Choroid plexus epithelial cell (primary cell): ENCODE measurements around the gene GAP43.

Experiments used
- DNase-seq: peaks from one replicate; pipeline ENCODE4 v3.0.0-alpha.2; 2010; ENCODE audit warnings: low read depth
- H3K4me3 ChIP-seq: 2 replicates; pipeline ENCODE4 v1.5.1; 2011; ENCODE audit warnings: low read depth, mild to moderate bottlenecking, control low read depth, low read length, moderate library complexity
- CTCF ChIP-seq: conservative IDR thresholded peaks from 2 replicates; pipeline ENCODE4 v1.5.1; 2011; ENCODE audit warnings: low read depth, mild to moderate bottlenecking, control low read depth, inconsistent platforms, low read length, moderate library complexity

Gene GAP43

GRCh38 chr3:115659253-115660220 is 36.2 kb downstream of the GAP43 start:
- peak; percentile 50 for DNase-seq
- no peak overlapping the region for H3K4me3 ChIP-seq
- no peak for TF ChIP-seq CTCF

- H3K4me3 ChIP-seq: no peak overlapping the region
- no peak for TF ChIP-seq CTCF
- DNase-seq: no peak
Observed at GRCh38 chr3:115660646-115661337, 37.5 kb downstream of the GAP43 start.

GRCh38 chr3:115662356-115662755 is 39.0 kb downstream of the GAP43 start:
- H3K4me3 ChIP-seq: no peak overlapping the region
- no peak for TF ChIP-seq CTCF
- no peak for DNase-seq

GRCh38 chr3:115663414-115663813 is 40.1 kb downstream of the GAP43 start:
- H3K4me3 ChIP-seq: no peak overlapping the region
- TF ChIP-seq CTCF: no peak

GRCh38 chr3:115666081-115666480 is 42.8 kb downstream of the GAP43 start:
- H3K4me3 ChIP-seq: no peak overlapping the region
- no peak for TF ChIP-seq CTCF
- DNase-seq: no peak

More at GRCh38 chr3:115663414-115663813, 40.1 kb downstream of the GAP43 start:
- no peak for DNase-seq

GRCh38 chr3:115666920-115667737 is 43.8 kb downstream of the GAP43 start:
- no peak overlapping the region for H3K4me3 ChIP-seq
- TF ChIP-seq CTCF: peak; percentile 26
- DNase-seq: peak; percentile 34
